ENCODE measurements around the gene TAGLN2.
A peak's percentile ranks its signal among the peaks of the same experiment; 100 is the strongest.

TAGLN2 gene

DNA sequence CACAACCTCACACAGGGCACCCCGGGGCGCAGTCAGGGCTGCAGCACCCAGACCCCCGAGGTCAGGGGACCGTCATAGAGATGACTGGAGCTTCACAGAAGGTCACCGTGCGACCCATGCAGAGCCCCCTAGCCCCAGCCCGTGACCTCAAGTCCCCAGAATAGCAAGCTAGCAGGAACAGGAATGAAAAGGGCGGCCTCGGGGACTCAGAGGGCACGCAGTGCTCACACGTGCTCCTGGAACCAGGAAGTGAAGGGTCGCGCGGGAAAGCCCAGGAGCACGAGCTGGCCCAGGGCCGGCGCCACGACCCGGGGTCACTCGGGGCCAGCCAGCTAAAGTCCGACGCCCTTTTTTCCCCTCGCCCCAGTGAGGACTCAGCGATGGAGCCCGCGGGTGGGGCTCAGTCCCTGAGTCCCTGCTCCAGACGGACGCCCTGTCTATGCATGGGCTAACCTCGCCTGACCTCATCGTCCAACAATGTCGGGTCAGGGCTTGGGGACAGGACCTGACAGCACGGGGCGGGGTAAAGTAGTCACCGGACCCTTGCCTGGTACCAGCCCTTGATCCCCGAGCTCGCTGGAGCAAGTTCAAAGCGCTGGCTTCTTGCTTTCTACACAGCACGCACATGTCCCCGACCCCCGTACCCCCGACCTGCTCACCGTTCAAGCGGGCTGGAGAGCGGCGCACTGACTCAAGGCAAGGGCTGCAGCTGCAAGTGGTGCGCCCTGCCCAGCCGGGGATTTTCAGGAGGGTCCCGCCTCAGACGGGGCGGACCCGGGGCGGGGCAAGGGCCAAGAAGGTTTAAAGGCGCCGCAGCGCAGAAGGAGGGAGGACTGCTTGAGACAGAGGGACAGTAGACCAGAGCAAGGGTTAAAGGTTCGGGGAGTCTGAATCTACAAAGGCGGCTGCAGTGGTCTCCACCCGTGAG is at the start of gene TAGLN2:
TAGLN2 (minus strand) TSS at position 717 of the 928 bp plus-strand sequence. CDS start 4,998 bp downstream, outside the sequence.
- DNase-seq: peak; percentile 79

GRCh38 chr1:159974350-159974965 is 49.2 kb upstream of the TAGLN2 start:
- no peak for DNase-seq

DNA sequence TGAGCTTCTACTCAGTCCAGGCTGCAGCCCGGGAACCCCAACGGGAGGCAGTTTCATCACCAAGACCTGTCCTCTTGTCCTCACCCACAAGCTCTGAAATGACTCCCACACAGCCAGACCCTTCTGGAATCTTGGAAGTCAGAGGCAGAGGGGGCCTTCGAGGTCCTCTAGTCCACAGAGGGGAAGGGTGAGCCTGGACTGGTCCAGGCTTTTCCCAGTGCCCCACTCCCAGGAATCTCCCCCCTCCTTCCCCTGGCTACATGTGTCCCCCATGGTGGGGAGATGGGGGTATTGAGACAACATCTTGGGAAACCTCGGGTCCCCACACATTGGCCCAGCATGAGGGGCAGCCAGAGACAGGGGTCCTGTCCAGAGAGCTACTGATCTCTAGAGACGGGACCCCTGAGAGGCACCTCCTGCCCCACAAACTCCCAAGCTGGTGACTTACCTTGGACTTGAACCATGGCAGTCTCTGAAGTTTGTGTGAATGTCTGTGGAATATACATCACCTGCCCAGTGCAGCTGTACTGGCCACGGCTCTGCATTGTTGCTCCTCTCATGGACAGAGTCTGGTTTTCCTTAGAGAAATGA is 48.1 kb upstream of the TAGLN2 start:
- DNase-seq: no peak

- no peak for DNase-seq
These were observed 47.3 kb upstream of the TAGLN2 start for GRCh38 chr1:159972443-159973205.

GRCh38 chr1:159970932-159971342 is 45.6 kb upstream of the TAGLN2 start:
- DNase-seq: no peak

- no peak for DNase-seq
These were observed 43.6 kb upstream of the TAGLN2 start for GRCh38 chr1:159968901-159969300.

- DNase-seq: no peak
These were observed 40.0 kb upstream of the TAGLN2 start for GRCh38 chr1:159965263-159965662.

DNA sequence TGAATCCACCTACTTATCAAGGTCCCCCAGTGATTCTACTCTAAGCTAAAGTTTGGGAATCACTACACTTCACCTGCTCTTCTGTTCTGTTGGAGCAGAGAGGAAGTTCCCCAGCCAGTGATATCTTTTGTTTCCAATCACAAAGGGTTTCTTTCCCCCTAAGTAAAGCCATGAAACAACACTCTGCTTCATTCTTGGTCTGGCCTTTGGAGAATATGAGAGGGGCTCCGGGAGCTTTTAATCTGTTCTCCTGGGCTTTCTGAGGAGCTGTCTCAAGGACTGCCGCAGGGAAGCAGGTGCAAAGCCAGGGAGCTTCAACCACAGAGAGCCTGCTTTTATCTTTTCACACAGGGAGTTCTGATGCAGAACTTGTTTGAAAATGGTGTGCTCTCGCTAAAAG is 38.8 kb upstream of the TAGLN2 start:
- DNase-seq: no peak

- DNase-seq: no peak
These were observed 36.9 kb upstream of the TAGLN2 start for GRCh38 chr1:159962176-159962575.

- DNase-seq: no peak
These were observed 36.3 kb upstream of the TAGLN2 start for GRCh38 chr1:159961636-159962035.

GRCh38 chr1:159960721-159961381 is 35.5 kb upstream of the TAGLN2 start:
- peak; percentile 64 for DNase-seq

DNA sequence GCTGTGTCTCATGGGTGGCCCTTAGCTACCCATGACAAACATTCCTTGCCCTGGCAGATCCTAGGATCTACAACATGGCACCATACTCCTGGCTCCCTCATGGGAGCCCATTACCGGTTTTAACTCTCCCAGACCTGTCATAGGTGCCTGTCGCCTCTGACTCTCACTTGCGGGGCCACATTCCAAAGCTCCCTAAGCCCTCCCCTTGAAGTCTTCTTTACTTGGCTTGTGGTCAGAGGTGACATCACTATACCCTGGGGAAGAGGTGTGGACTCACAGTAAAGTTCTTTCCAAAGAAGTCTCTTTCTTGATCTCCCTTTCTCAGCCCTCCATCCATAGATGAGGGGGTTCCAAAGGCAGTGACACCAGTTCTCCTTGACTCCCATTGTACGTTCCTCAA is 34.1 kb upstream of the TAGLN2 start:
- DNase-seq: no peak

DNA sequence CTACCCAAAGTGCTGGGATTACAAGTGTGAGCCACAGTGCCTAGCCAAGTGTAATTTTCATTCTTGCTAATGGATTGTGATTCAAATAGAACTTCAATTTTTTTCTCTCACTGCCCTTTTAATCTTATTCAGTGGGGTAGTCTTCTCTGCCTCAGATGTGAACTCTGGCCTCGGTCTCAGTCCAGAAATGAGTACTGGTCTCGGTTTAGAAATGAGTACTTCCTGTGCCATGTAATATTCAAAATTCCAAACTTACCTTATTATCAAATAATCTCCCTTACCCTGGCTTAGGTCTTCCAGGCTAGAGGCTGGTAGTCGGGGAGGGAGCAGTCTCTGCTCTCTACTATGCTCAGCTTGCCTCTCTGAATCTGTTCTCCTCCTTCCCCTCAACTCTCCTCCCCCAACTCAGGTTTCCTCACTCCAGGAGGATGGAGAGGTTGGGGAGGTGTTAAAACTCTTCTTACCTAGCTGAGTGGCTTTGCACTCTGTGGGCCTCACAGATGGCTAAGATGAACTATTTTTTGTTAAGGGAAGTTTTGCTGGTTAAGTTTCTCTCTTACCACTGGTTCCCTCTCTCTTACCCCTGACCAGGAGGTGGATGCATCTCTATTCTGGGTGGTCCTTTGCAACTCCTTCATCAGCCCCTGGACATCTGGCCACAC is 33.5 kb upstream of the TAGLN2 start:
- DNase-seq: no peak

GRCh38 chr1:159957824-159958268 is 32.5 kb upstream of the TAGLN2 start:
- no peak for DNase-seq

- no peak for DNase-seq
These were observed 30.1 kb upstream of the TAGLN2 start for GRCh38 chr1:159955456-159955855.

- DNase-seq: no peak
These were observed 28.5 kb upstream of the TAGLN2 start, which contains the start of gene SLAMF9 for GRCh38 chr1:159953536-159954515. SLAMF9 (minus strand) TSS chr1:159954237; CDS start chr1:159954137, 100 bp downstream.

DNA sequence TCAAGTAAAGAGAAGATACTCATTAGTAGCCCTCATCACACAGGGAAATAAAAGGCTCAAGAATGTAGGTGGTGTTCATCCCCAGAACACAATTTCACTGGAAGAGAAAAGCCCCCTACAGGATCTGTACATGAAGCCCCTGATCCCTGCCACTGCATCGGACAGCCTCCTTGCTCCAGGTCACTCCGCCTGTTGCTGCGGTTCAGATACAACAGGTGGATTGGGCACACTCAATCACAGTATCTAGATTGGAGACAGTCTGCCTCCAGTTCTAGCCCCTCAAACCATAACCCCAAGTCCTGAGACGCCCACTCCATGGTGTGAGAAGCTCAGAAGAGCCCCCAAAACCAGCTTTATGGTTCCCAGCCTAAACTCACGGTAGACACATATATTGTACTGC is 27.6 kb upstream of the TAGLN2 start:
- no peak for DNase-seq

DNA sequence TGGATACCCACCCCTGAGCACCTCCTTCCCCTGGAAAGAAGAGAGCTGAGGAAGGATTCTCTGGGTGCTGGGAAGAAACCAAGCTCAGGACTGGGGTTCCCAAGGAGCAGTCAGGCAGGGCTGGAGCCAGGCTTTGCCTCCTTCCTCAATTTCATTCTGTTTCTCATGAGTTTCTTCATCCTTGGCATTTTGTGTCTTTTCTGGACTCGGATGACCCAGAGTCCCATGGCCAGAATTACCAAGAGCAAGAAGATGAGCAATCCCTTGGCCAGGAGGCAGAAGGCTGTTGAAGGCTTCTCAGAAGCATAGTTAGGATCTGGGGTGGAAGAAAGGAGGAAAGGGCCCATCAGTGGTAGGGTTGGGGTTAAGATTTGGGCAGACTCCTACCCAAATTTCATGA is 26.2 kb upstream of the TAGLN2 start:
- no peak for DNase-seq

DNA sequence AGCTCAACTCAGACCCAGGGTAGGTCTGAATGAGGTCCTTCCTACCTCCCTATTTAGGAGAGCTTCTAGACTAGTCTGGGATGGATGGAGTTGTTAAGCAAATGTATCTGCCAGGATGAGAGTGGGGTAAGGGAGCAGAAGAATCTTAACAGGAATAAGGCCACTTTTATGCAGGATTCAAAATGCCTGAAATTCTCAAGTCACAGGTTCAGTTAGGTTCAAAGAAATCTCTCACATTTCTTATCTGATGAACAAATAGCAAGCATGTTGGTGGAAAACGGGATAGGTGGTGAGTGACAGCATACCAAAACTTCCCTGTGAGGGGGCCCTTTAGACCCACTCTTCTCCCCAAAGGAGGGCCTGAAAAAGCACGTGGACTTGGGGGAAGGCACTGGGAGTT is 25.7 kb upstream of the TAGLN2 start:
- DNase-seq: no peak

GRCh38 chr1:159949981-159950381 is 24.7 kb upstream of the TAGLN2 start:
- no peak for DNase-seq

All from GOT3 (cell line).